ENCODE data around the gene GPBP1L1. TPM values are rescaled to one million over a fixed set of nuclear protein-coding genes. Genes with fewer than 3 reads are reported as not detected.
"Not testable (repeated sequence)": the region's sequence is repeated elsewhere in the genome, so short reads cannot be mapped to it uniquely, and the experiment has no call there.

GPBP1L1 gene
- total RNA-seq, 1 donor, result 79.7 TPM

GRCh38 chr1:45596765-45597164, 89.6 kb downstream of the GPBP1L1 start:
- not testable (repeated sequence) for DNase-seq (ENCODE audit: low read depth in 2 of 3, low spot score in 2 of 3)

- no peak for DNase-seq (ENCODE audit: low read depth in 2 of 3, low spot score in 2 of 3)
Measured at GRCh38 chr1:45594412-45594811, 91.9 kb downstream of the GPBP1L1 start.

- DNase-seq (ENCODE audit: low read depth in 2 of 3, low spot score in 2 of 3), result no peak
Measured at GRCh38 chr1:45589861-45590260, 96.5 kb downstream of the GPBP1L1 start.

- DNase-seq (ENCODE audit: low read depth in 2 of 3, low spot score in 2 of 3), result no peak
Measured at GRCh38 chr1:45586769-45587168, 99.6 kb downstream of the GPBP1L1 start.

- DNase-seq (ENCODE audit: low read depth in 2 of 3, low spot score in 2 of 3), result no peak
Measured at GRCh38 chr1:45585496-45586075, 100.7 kb downstream of the GPBP1L1 start.

GRCh38 chr1:45585110-45585426, 101.3 kb downstream of the GPBP1L1 start:
- DNase-seq (ENCODE audit: low read depth in 2 of 3, low spot score in 2 of 3), result no peak

- peak; percentile 83 to 94 (median 90) for DNase-seq (ENCODE audit: low read depth in 2 of 3, low spot score in 2 of 3)
Measured at GRCh38 chr1:45584351-45585109, 101.8 kb downstream of the GPBP1L1 start.

GRCh38 chr1:45583666-45584350, 102.5 kb downstream of the GPBP1L1 start, which contains the start of gene NASP:
TSS of gene NASP (plus strand) at chr1:45584041. CDS start at chr1:45584147, 106 bp downstream.
- DNase-seq (ENCODE audit: low read depth in 2 of 3, low spot score in 2 of 3), result peak; percentile 84 to 93 (median 87)

GRCh38 chr1:45583264-45583665, 103.1 kb downstream of the GPBP1L1 start:
- DNase-seq (ENCODE audit: low read depth in 2 of 3, low spot score in 2 of 3), result peak; percentile 87 to 99 (median 97)

Small RNA genes lying within 50 kb of the gene (small RNA-seq; reads per million reads assigned to genes)
- not detected for gene AL355480.1
- not detected for gene AL355480.2
- not detected for gene AL355480.3
- gene AL355480.4, result not detected

Other genes starting within 250 kb of the GPBP1L1 start
- 7.8 TPM for gene TESK2, start 195.4 kb downstream of the GPBP1L1 start, total RNA-seq
- 1.1 TPM for gene CCDC163, start 186.5 kb downstream of the GPBP1L1 start, total RNA-seq
- 7.0 TPM for gene MMACHC, start 186.2 kb downstream of the GPBP1L1 start, total RNA-seq
- 120 TPM for gene PRDX1, start 164.6 kb downstream of the GPBP1L1 start, total RNA-seq
- gene AKR1A1, start 135.7 kb downstream of the GPBP1L1 start, total RNA-seq, result 175 TPM
- 94.0 TPM for gene NASP, start 102.5 kb downstream of the GPBP1L1 start, total RNA-seq
- 4.3 TPM for gene CCDC17, start 62.5 kb downstream of the GPBP1L1 start, total RNA-seq
- 34.2 TPM for gene TMEM69, start 1.6 kb upstream of the GPBP1L1 start, total RNA-seq
- 0.54 TPM for gene IPP, start 64.1 kb upstream of the GPBP1L1 start, total RNA-seq
- 24.0 TPM for gene MAST2, start 117.1 kb upstream of the GPBP1L1 start, total RNA-seq

Measured in hematopoietic multipotent progenitor cell (in vitro differentiated cells).